ENCODE data around the gene KIF1B.
A peak's percentile ranks its signal among the peaks of the same experiment; 100 is the strongest.

The KIF1B gene

DNA sequence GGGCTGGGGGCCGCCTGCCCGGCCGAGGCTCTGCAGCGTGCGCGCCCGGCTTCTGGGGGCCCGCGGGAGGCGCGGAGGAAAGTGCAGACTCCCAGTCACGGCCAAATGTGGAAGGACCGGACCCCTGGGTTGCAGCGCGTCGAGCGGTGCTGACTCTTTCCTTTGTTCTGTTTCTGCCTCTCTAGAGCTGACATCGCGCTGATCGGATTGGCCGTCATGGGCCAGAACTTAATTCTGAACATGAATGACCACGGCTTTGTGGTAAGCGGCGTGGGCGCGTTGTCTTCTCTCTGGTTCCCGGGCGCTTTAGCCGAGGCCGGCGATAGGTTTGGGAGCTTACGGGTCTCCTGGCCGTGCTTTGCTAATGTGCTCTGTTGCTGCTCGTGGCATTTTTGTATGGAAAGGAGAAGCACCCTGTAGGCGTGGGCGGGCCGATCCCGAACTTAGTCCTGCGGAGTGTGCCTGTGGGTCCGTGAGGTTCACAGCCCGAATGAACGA lies 189.1 kb downstream of the KIF1B start:
- DNase-seq: peak; percentile 31 to 72
- Histone ChIP-seq H3K4me1 (peaks cover 0 to 15% (median 11%) of the 10 kb centered on the region in 4 donors), H3K9me3 (no peaks in the 10 kb centered on the region), H3K27me3 (no peaks in the 10 kb centered on the region), H3K4me3 (peak overlapping the region; percentile 83 to 92), H3K36me3 (peaks cover 16 to 19% (median 19%) of the 10 kb centered on the region in 3 donors), H3K27ac (peak overlapping the region; percentile 81 to 88)
- intact Hi-C loops (cut with DNase I; ENCODE audit: low total_unique reads): no loop called here
- TF ChIP-seq, protein P1, sequence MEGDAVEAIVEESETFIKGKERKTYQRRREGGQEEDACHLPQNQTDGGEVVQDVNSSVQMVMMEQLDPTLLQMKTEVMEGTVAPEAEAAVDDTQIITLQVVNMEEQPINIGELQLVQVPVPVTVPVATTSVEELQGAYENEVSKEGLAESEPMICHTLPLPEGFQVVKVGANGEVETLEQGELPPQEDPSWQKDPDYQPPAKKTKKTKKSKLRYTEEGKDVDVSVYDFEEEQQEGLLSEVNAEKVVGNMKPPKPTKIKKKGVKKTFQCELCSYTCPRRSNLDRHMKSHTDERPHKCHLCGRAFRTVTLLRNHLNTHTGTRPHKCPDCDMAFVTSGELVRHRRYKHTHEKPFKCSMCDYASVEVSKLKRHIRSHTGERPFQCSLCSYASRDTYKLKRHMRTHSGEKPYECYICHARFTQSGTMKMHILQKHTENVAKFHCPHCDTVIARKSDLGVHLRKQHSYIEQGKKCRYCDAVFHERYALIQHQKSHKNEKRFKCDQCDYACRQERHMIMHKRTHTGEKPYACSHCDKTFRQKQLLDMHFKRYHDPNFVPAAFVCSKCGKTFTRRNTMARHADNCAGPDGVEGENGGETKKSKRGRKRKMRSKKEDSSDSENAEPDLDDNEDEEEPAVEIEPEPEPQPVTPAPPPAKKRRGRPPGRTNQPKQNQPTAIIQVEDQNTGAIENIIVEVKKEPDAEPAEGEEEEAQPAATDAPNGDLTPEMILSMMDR (IDR thresholded peaks at IDR 0.05): no peak

DNA sequence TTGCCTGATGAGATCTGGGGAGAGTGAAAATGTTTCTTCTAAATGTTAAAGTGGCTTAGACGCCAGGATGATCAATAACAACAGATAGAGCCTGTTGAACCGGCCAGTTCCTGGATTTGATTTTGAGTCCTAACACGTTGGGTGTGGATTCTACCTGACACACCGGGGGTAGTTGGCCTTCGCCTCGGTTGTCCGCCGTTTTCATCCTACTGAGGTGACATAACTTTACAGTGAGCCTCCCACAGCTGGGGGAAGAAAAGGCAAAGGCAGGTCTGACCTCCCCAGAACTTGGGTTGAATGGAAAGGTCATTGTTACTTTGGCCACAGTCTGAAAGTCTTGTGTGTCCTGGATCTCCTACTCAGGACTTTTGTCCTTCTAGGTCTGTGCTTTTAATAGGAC lies 189.6 kb downstream of the KIF1B start:
- no peak for DNase-seq
- Histone ChIP-seq H3K27ac (peak overlapping the region; percentile 81 to 88), H3K9me3 (no peaks in the 10 kb centered on the region), H3K27me3 (no peaks in the 10 kb centered on the region), H3K36me3 (peaks cover 21 to 24% (median 24%) of the 10 kb centered on the region in 3 donors), H3K4me3 (peak overlapping the region; percentile 83 to 92), H3K4me1 (peaks cover 0 to 15% (median 11%) of the 10 kb centered on the region in 4 donors)
- TF ChIP-seq, protein P1 (IDR thresholded peaks at IDR 0.05): no peak
- intact Hi-C loops (cut with DNase I; ENCODE audit: low total_unique reads): no loop called here

DNA sequence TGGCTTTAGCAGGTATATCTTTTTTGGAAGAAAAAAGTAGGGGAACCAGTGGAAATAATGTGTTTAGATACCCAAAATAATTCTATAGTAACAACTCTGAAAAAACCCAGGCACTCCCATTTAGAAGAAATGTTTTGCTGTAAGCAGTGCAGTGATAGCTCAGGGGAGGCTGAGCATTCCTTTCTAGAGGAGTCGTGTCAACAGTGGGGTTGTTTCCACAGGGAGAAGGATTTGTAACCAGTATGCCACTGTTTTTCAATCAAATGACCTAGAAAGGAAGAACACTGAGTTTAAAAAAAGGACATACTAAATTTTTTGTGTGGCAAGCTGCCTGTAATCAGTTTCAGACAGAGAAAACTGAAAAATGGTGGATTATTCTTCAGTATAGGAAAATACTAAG lies 190.9 kb downstream of the KIF1B start:
- Histone ChIP-seq H3K4me1 (peaks cover 0 to 15% (median 11%) of the 10 kb centered on the region in 4 donors), H3K9me3 (no peaks in the 10 kb centered on the region), H3K27ac (no peak overlapping the region), H3K36me3 (peaks cover 34 to 37% (median 35%) of the 10 kb centered on the region in 3 donors), H3K4me3 (no peak overlapping the region), H3K27me3 (no peaks in the 10 kb centered on the region)
- no peak for DNase-seq
- intact Hi-C loops (cut with DNase I; ENCODE audit: low total_unique reads): no loop called here
- TF ChIP-seq, protein P1 (IDR thresholded peaks at IDR 0.05): no peak

DNA sequence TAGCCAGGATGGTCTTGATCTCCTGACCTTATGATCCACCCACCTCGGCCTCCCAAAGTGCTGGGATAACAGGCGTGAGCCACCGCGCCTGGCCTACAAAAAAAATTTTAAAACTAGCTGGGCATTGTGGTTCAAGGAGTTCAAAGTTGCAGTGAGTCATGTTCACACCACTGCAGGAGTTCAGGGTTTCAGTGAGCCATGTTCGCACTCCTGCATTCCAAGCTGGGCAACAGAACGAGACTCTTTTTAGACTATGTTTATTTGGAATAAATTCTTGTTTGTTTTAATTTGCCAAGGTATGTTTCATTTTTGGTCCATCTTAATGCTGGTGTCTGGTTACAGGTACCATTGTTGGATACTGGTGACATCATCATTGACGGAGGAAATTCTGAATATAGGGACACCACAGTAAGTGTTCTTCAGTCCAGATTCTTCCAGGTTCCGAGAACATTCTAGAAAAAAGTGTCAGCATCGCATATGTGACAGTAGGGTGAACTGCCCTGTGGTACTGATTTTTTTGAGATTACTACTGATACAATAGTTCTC lies 192.4 kb downstream of the KIF1B start:
- no peaks in the 10 kb centered on the region for H3K27me3 ChIP-seq
- H3K36me3 ChIP-seq: peaks cover 49 to 52% (median 50%) of the 10 kb centered on the region in 3 donors

GRCh38 chr1:10407201-10407600 lies 196.8 kb downstream of the KIF1B start:
- Histone ChIP-seq H3K4me3 (no peak overlapping the region), H3K27me3 (no peaks in the 10 kb centered on the region), H3K36me3 (peaks cover 84 to 93% (median 92%) of the 10 kb centered on the region in 3 donors), H3K4me1 (no peaks in the 10 kb centered on the region), H3K9me3 (no peaks in the 10 kb centered on the region), H3K27ac (no peak overlapping the region)
- TF ChIP-seq, protein P1 (IDR thresholded peaks at IDR 0.05): no peak
- intact Hi-C loops (cut with DNase I; ENCODE audit: low total_unique reads): no loop called here
- DNase-seq: no peak

More for the DNA sequence above, 192.4 kb downstream of the KIF1B start:
- Histone ChIP-seq H3K4me1 (peaks cover 0 to 14% (median 11%) of the 10 kb centered on the region in 4 donors), H3K27ac (no peak overlapping the region), H3K9me3 (no peaks in the 10 kb centered on the region), H3K4me3 (no peak overlapping the region)
- DNase-seq: no peak
- intact Hi-C loops (cut with DNase I; ENCODE audit: low total_unique reads): no loop called here
- TF ChIP-seq, protein P1 (IDR thresholded peaks at IDR 0.05): no peak
